RCC 7860 (cell line): Measurements from ENCODE around the gene PLA2G12B.

Experiments used
- DNase-seq: peaks from one replicate; pipeline ENCODE4 v3.0.0-alpha.2; 2015; ENCODE audit warnings: low spot score
- FAIRE-seq: peaks from 2 replicates; lab custom pipeline; 2012; peaks lifted over from hg19 to GRCh38; lab: Jason Lieb, UNC

Gene PLA2G12B

GRCh38 chr10:72895236-72895850, 59.3 kb downstream of the PLA2G12B start:
- FAIRE-seq (no peak), DNase-seq (no peak)

- FAIRE-seq (no peak), DNase-seq (no peak)
Measured at GRCh38 chr10:72893136-72893798, 61.3 kb downstream of the PLA2G12B start, which contains the start of gene OIT3. OIT3 (plus strand) TSS chr10:72893739; CDS start chr10:72893799, 60 bp downstream.

- no peak for FAIRE-seq
Measured at GRCh38 chr10:72890086-72890485, 64.5 kb downstream of the PLA2G12B start.

DNA sequence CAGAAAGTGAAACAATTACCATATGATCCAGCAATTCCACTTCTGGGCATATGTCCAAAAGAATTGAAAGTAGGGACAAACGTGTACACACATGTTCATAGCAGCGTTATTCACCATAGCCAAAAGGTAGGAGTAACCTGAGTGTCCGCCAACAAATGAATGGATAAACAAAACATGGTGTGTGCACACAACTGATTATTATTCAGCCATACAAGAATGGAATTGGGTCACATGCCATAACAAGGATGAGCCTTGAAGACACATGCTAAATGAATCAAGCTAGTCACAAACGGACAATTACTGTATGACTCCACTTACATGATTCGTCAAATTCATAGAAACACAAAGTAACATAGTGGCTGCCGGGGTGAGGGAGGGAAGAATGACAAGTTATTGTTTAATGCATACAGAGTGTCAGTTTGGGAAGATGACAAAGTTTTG, 65.2 kb downstream of the PLA2G12B start:
- FAIRE-seq (no peak), DNase-seq (no peak)

More at GRCh38 chr10:72890086-72890485, 64.5 kb downstream of the PLA2G12B start:
- DNase-seq, result no peak

GRCh38 chr10:72888151-72888638, 66.4 kb downstream of the PLA2G12B start:
- FAIRE-seq (no peak), DNase-seq (no peak)

- FAIRE-seq (no peak), DNase-seq (no peak)
Measured at GRCh38 chr10:72887043-72887442, 67.6 kb downstream of the PLA2G12B start.

DNA sequence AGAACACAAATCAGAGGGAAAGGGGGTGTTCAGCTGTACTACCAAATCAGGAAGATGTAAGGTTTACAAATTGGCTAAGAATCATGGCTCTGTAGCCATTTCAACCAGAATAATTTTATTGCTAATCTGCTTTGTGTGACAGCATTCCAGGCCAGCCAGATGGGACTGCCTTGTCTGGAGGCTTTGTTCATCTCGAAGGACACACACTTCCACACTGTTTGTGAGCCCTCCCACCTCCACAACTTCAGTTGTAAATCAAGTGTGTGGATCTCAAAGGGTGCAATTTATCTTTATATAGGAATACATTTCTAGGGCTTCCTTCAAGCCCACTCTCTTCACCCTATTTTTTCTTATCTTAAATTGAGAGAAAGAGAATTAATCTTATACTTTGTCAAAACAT, 68.0 kb downstream of the PLA2G12B start:
- FAIRE-seq, result no peak
- no peak for DNase-seq

DNA sequence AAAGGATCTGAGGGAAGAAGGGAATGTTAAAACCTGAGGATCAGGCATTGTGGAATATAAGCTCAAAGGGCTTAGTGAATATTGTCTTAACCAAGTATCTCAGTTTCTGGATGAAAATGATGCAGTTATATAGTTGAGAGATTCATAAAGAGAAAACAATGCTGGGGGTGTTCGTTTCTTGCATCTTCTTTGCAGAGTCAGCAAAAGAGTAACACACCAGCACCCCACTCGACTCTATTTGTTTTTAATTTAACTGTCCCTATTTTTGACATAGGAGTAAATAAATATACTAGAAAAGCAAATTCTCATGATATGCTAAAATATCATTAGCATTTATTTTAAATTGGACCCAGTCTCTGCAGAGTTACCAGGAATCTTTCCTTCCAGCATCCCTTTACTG, 68.7 kb downstream of the PLA2G12B start:
- DNase-seq, result no peak
- no peak for FAIRE-seq
